SK-N-SH treated with all-trans-retinoic acid at 6 μM for 48 hours (cell line): ENCODE data around the gene PTRHD1.

Source experiments
- ATAC-seq: fragments of 200-7000 bp; cut with Tn5 transposase; 3 replicates; pipeline ENCODE4 v1.9.1; 2020; ENCODE audit warnings: mild to moderate bottlenecking, moderate library complexity
- ARNTL ChIP-seq: fragments of 450-650 bp; formaldehyde crosslinking; IDR thresholded peaks from 2 replicates; pipeline ENCODE4 v1.5.0; 2020; ENCODE audit warnings: low read depth, mild to moderate bottlenecking, moderate library complexity, borderline replicate concordance
- BACH2 ChIP-seq: fragments of 250-450 bp; sonication (Bioruptor Pico); IDR thresholded peaks from 2 replicates; pipeline ENCODE4 v1.9.0; 2021; ENCODE audit warnings: mild to moderate bottlenecking, borderline replicate concordance
- CSDC2 ChIP-seq: fragments of 250-450 bp; sonication (Bioruptor Pico); IDR thresholded peaks from 2 replicates; pipeline ENCODE4 v1.5.0; 2020; ENCODE audit warnings: mild to moderate bottlenecking, moderate library complexity
- CSRNP3 ChIP-seq: fragments of 250-450 bp; sonication (Bioruptor Pico); IDR thresholded peaks from 2 replicates; pipeline ENCODE4 v1.5.1; 2021; ENCODE audit warnings: mild to moderate bottlenecking, moderate library complexity
- ESRRG ChIP-seq: fragments of 250-450 bp; sonication (Bioruptor Pico); IDR thresholded peaks from 2 replicates; pipeline ENCODE4 v1.6.1; 2021; ENCODE audit warnings: mild to moderate bottlenecking
- GLIS3 ChIP-seq: fragments of 250-450 bp; sonication (Bioruptor Pico); IDR thresholded peaks from 2 replicates; pipeline ENCODE4 v1.5.0; 2020; ENCODE audit warnings: mild to moderate bottlenecking, moderate library complexity
- OSR1 ChIP-seq: fragments of 250-450 bp; sonication (Bioruptor Pico); IDR thresholded peaks from 2 replicates; pipeline ENCODE4 v1.8.0; 2022; ENCODE audit warnings: moderate library complexity, mild to moderate bottlenecking, inconsistent platforms
- PATZ1 ChIP-seq: fragments of 250-450 bp; sonication (Bioruptor Pico); IDR thresholded peaks from 2 replicates; pipeline ENCODE4 v1.8.0; 2020; ENCODE audit warnings: mild to moderate bottlenecking, moderate library complexity, borderline replicate concordance
- POU6F1 ChIP-seq: fragments of 250-450 bp; sonication (Bioruptor Pico); IDR thresholded peaks from 2 replicates; pipeline ENCODE4 v1.8.0; 2021; ENCODE audit warnings: low read depth, mild to moderate bottlenecking, moderate library complexity, borderline replicate concordance
- RARB ChIP-seq: fragments of 250-450 bp; sonication (Bioruptor Pico); IDR thresholded peaks from 2 replicates; pipeline ENCODE4 v1.8.0; 2021; ENCODE audit warnings: mild to moderate bottlenecking, moderate library complexity
- SNAI2 ChIP-seq: fragments of 250-450 bp; sonication (Bioruptor Pico); IDR thresholded peaks from 2 replicates; pipeline ENCODE4 v1.5.0; 2020; ENCODE audit warnings: mild to moderate bottlenecking, moderate library complexity
- TOX ChIP-seq: fragments of 250-450 bp; sonication (Bioruptor Pico); IDR thresholded peaks from 2 replicates; pipeline ENCODE4 v1.8.0; 2021; ENCODE audit warnings: mild to moderate bottlenecking, moderate library complexity, borderline replicate concordance
- TSHZ2 ChIP-seq: fragments of 250-450 bp; sonication (Bioruptor Pico); IDR thresholded peaks from 2 replicates; pipeline ENCODE4 v1.5.0; 2020; ENCODE audit warnings: mild to moderate bottlenecking, moderate library complexity
- ZC3H10 ChIP-seq: fragments of 250-450 bp; sonication (Bioruptor Pico); IDR thresholded peaks from 2 replicates; pipeline ENCODE4 v1.5.1; 2021; ENCODE audit warnings: mild to moderate bottlenecking, moderate library complexity
- ZFP3 ChIP-seq: fragments of 250-450 bp; sonication (Bioruptor Pico); IDR thresholded peaks from 2 replicates; pipeline ENCODE4 v1.5.0; 2020; ENCODE audit warnings: mild to moderate bottlenecking, moderate library complexity
- ZFP30 ChIP-seq: fragments of 450-650 bp; formaldehyde crosslinking; IDR thresholded peaks from 2 replicates; pipeline ENCODE4 v1.5.0; 2022; ENCODE audit warnings: mild to moderate bottlenecking, moderate library complexity
- ZNF70 ChIP-seq: fragments of 450-650 bp; formaldehyde crosslinking; IDR thresholded peaks from 2 replicates; pipeline ENCODE4 v1.5.0; 2020; ENCODE audit warnings: mild to moderate bottlenecking, moderate library complexity
- ZNF8 ChIP-seq: fragments of 450-650 bp; formaldehyde crosslinking; IDR thresholded peaks from 2 replicates; pipeline ENCODE4 v1.5.0; 2020; ENCODE audit warnings: mild to moderate bottlenecking, moderate library complexity

Gene PTRHD1

GRCh38 chr2:24832521-24832920, 39.3 kb upstream of the PTRHD1 start (continued):
- no peak for TF ChIP-seq ARNTL (CRISPR knock-in tag)
- TF ChIP-seq POU6F1 (CRISPR knock-in tag), result no peak
- TF ChIP-seq CSDC2 (CRISPR knock-in tag), result no peak
- TF ChIP-seq TOX (CRISPR knock-in tag), result no peak
- no peak for TF ChIP-seq ZNF8 (CRISPR knock-in tag)
- no peak for TF ChIP-seq PATZ1 (CRISPR knock-in tag)
- TF ChIP-seq, all 23 proteins: peak for 0

- no peak for ATAC-seq
- TF ChIP-seq ZNF70 (CRISPR knock-in tag), result no peak
- TF ChIP-seq ARNTL (CRISPR knock-in tag), result no peak
- TF ChIP-seq ZFP3 (CRISPR knock-in tag), result no peak
- no peak for TF ChIP-seq GLIS3
- no peak for TF ChIP-seq CSDC2 (CRISPR knock-in tag)
- TF ChIP-seq ESRRG (CRISPR knock-in tag), result no peak
Observed at GRCh38 chr2:24832073-24832461, 38.9 kb upstream of the PTRHD1 start.

- ATAC-seq, result no peak
- TF ChIP-seq ZFP30 (CRISPR knock-in tag) (no peak), OSR1 (CRISPR knock-in tag) (no peak), ESRRG (CRISPR knock-in tag) (no peak), ZFP3 (CRISPR knock-in tag) (no peak), POU6F1 (CRISPR knock-in tag) (no peak), TOX (CRISPR knock-in tag) (no peak), SNAI2 (no peak), CSRNP3 (no peak), TSHZ2 (CRISPR knock-in tag) (no peak), PATZ1 (CRISPR knock-in tag) (no peak), ZC3H10 (CRISPR knock-in tag) (no peak), ZNF8 (CRISPR knock-in tag) (no peak), RARB (no peak), ZNF70 (CRISPR knock-in tag) (no peak), BACH2 (CRISPR knock-in tag) (no peak)
- TF ChIP-seq, all 23 proteins: peak for 0
Observed at GRCh38 chr2:24831221-24832072, 38.3 kb upstream of the PTRHD1 start.
